Mammary epithelial cell (primary cell): Measurements from ENCODE around the gene DMRTC1B.

Experiments
- CTCF ChIP-seq, 2 donors: IDR thresholded peaks in 1 of 2; conservative IDR thresholded peaks in 1 of 2; 2 replicates each; pipeline ENCODE4 v1.5.1; 2011 to 2012; ENCODE audit warnings: inconsistent platforms in 2 of 2, low read length in 2 of 2, mild to moderate bottlenecking in 2 of 2, control low read depth in 1 of 2, low read depth in 1 of 2; ENCODE audit not compliant: insufficient read depth in 1 of 2; ENCODE audit errors: extremely low read depth in 1 of 2
- EZH2 ChIP-seq: IDR thresholded peaks from 2 replicates; pipeline ENCODE4 v1.6.1; 2012; ENCODE audit warnings: low read length, inconsistent platforms, borderline replicate concordance

- TF ChIP-seq CTCF (conservative IDR thresholded peaks at IDR 0.05 in 1 of 2, IDR thresholded peaks at IDR 0.05 in 1 of 2; ENCODE audit: extremely low read depth in 1 of 2, insufficient read depth in 1 of 2, low read depth in 1 of 2, low read length in 2 of 2) (no peak), EZH2 (no peak)
Observed at GRCh38 chrX:72727846-72728245, 48.8 kb upstream of the DMRTC1B start.
